IPS DF 4.7 (cell line): ENCODE data around the gene CNTN2.

ENCODE experiments used
- DNase-seq: peaks from one replicate; pipeline ENCODE4 v3.0.0-alpha.2; 2013; ENCODE audit warnings: low spot score; ENCODE audit errors: extremely low read depth

CNTN2 gene

GRCh38 chr1:205018381-205018780, 24.6 kb upstream of the CNTN2 start:
- no peak for DNase-seq

GRCh38 chr1:205020466-205020865, 22.5 kb upstream of the CNTN2 start:
- no peak for DNase-seq

- DNase-seq, result no peak
Measured at GRCh38 chr1:205024679-205025078, 18.3 kb upstream of the CNTN2 start.

- DNase-seq, result no peak
Measured at GRCh38 chr1:205025239-205025638, 17.8 kb upstream of the CNTN2 start.

GRCh38 chr1:205026181-205026580, 16.8 kb upstream of the CNTN2 start:
- no peak for DNase-seq

GRCh38 chr1:205028390-205028789, 14.6 kb upstream of the CNTN2 start:
- DNase-seq, result no peak

- no peak for DNase-seq
Measured at GRCh38 chr1:205028924-205029323, 14.1 kb upstream of the CNTN2 start.

- DNase-seq, result no peak
Measured at GRCh38 chr1:205030241-205030640, 12.8 kb upstream of the CNTN2 start.

- no peak for DNase-seq
Measured at GRCh38 chr1:205030896-205031295, 12.1 kb upstream of the CNTN2 start.

- no peak for DNase-seq
Measured at GRCh38 chr1:205032508-205032907, 10.5 kb upstream of the CNTN2 start.

- DNase-seq, result no peak
Measured at GRCh38 chr1:205037539-205037938, 5.5 kb upstream of the CNTN2 start.

- no peak for DNase-seq
Measured at GRCh38 chr1:205038132-205038786, 4.8 kb upstream of the CNTN2 start.

- no peak for DNase-seq
Measured at GRCh38 chr1:205041001-205041715, 1.9 kb upstream of the CNTN2 start.

- DNase-seq, result no peak
Measured at GRCh38 chr1:205041998-205042910, 758 bp upstream of the CNTN2 start.

- no peak for DNase-seq
Measured at GRCh38 chr1:205043866-205044265, 854 bp downstream of the CNTN2 start.

- DNase-seq, result no peak
Measured at GRCh38 chr1:205044741-205045140, 1.7 kb downstream of the CNTN2 start.

GRCh38 chr1:205045146-205045545, 2.1 kb downstream of the CNTN2 start:
- no peak for DNase-seq

- no peak for DNase-seq
Measured at GRCh38 chr1:205046870-205047269, 3.9 kb downstream of the CNTN2 start.

GRCh38 chr1:205047764-205048231, 4.8 kb downstream of the CNTN2 start:
- no peak for DNase-seq

GRCh38 chr1:205048382-205048781, 5.4 kb downstream of the CNTN2 start:
- DNase-seq, result no peak

GRCh38 chr1:205049479-205049878, 6.5 kb downstream of the CNTN2 start:
- no peak for DNase-seq

GRCh38 chr1:205052690-205053089, 9.7 kb downstream of the CNTN2 start:
- DNase-seq, result no peak
